Progenitor cell of endocrine pancreas (in vitro differentiated cells): ENCODE measurements around the gene AFDN. TPM values are rescaled to one million over a fixed set of nuclear protein-coding genes. Genes with fewer than 3 reads are reported as not detected.
A peak's percentile ranks its signal among the peaks of the same experiment; 100 is the strongest.

Source experiments
- DNase-seq: peaks from one replicate; pipeline ENCODE4 v3.0.0; 2021; ENCODE audit warnings: low spot score; ENCODE audit not compliant: unreplicated experiment
- H3K27ac Mint-ChIP-seq: 2 replicates; pipeline ENCODE4 v1.8.0; 2021; ENCODE audit warnings: mild to moderate bottlenecking, moderate library complexity, mixed read lengths
- H3K27me3 Mint-ChIP-seq: 2 replicates; pipeline ENCODE4 v1.8.0; 2021; ENCODE audit warnings: mixed read lengths
- H3K36me3 Mint-ChIP-seq: 2 replicates; pipeline ENCODE4 v1.8.0; 2022; ENCODE audit warnings: mixed read lengths; ENCODE audit not compliant: insufficient read depth
- H3K4me1 Mint-ChIP-seq: 2 replicates; pipeline ENCODE4 v1.8.0; 2021; ENCODE audit warnings: low read depth, mixed read lengths
- H3K4me3 Mint-ChIP-seq: 2 replicates; pipeline ENCODE4 v1.8.0; 2021; ENCODE audit warnings: low read depth, mild to moderate bottlenecking, moderate library complexity, mixed read lengths
- H3K9me3 Mint-ChIP-seq: 2 replicates; pipeline ENCODE4 v1.8.0; 2021; ENCODE audit warnings: low read depth, mixed read lengths
- CTCF ChIP-seq: fragments of 200-600 bp; sonication (generic); IDR thresholded peaks from one replicate; pipeline ENCODE4 v1.5.0; 2021; ENCODE audit warnings: antibody characterized with exemption, mild to moderate bottlenecking; ENCODE audit not compliant: unreplicated experiment
- total RNA-seq: library from RNA; stranded (reverse); gene quantifications from 2 replicates; pipeline ENCODE4 v1.2.1, GENCODE V29; 2021

AFDN gene
- total RNA-seq, 1 donor from 2014 or later: 423 TPM

- H3K9me3 Mint-ChIP-seq: no peaks in the 10 kb centered on the region
- no peak overlapping the region for H3K27ac Mint-ChIP-seq
- H3K4me1 Mint-ChIP-seq: peaks cover 21% of the 10 kb centered on the region
- no peaks in the 10 kb centered on the region for H3K27me3 Mint-ChIP-seq
- no peaks in the 10 kb centered on the region for H3K36me3 Mint-ChIP-seq
- H3K4me3 Mint-ChIP-seq: no peak overlapping the region
- DNase-seq: no peak
- TF ChIP-seq CTCF: no peak
Observed at GRCh38 chr6:167843023-167843422, 16.3 kb downstream of the AFDN start.

- Mint-ChIP-seq H3K4me3 (no peak overlapping the region), H3K4me1 (peaks cover 36% of the 10 kb centered on the region), H3K9me3 (no peaks in the 10 kb centered on the region), H3K27me3 (no peaks in the 10 kb centered on the region), H3K27ac (peak overlapping the region; percentile 86), H3K36me3 (no peaks in the 10 kb centered on the region)
- no peak for DNase-seq
- TF ChIP-seq CTCF: no peak
Observed at GRCh38 chr6:167845856-167846255, 19.1 kb downstream of the AFDN start.

GRCh38 chr6:167846997-167847606 lies 20.4 kb downstream of the AFDN start:
- no peak overlapping the region for H3K4me3 Mint-ChIP-seq
- no peaks in the 10 kb centered on the region for H3K9me3 Mint-ChIP-seq
- TF ChIP-seq CTCF: no peak
- no peaks in the 10 kb centered on the region for H3K36me3 Mint-ChIP-seq
- peak overlapping the region; percentile 87 for H3K27ac Mint-ChIP-seq
- DNase-seq: no peak
- H3K4me1 Mint-ChIP-seq: peaks cover 46% of the 10 kb centered on the region
- H3K27me3 Mint-ChIP-seq: no peaks in the 10 kb centered on the region

- Mint-ChIP-seq H3K36me3 (peaks cover 4% of the 10 kb centered on the region), H3K27ac (peak overlapping the region; percentile 87), H3K27me3 (no peaks in the 10 kb centered on the region), H3K9me3 (no peaks in the 10 kb centered on the region), H3K4me1 (peaks cover 54% of the 10 kb centered on the region), H3K4me3 (no peak overlapping the region)
- DNase-seq: no peak
- no peak for TF ChIP-seq CTCF
Observed at GRCh38 chr6:167847936-167848335, 21.2 kb downstream of the AFDN start.

GRCh38 chr6:167848783-167849182 lies 22.1 kb downstream of the AFDN start:
- no peak for DNase-seq
- Mint-ChIP-seq H3K27me3 (no peaks in the 10 kb centered on the region), H3K4me3 (no peak overlapping the region), H3K36me3 (peaks cover 4% of the 10 kb centered on the region), H3K4me1 (peaks cover 55% of the 10 kb centered on the region), H3K27ac (peak overlapping the region; percentile 99), H3K9me3 (no peaks in the 10 kb centered on the region)
- no peak for TF ChIP-seq CTCF
